GM23338 (cell line): ENCODE data around the gene GPRIN1. TPM values are rescaled to one million over a fixed set of nuclear protein-coding genes. Genes with fewer than 3 reads are reported as not detected.

Source experiments
- ATAC-seq: fragments of 200-7000 bp; cut with Tn5 transposase; 3 replicates; pipeline ENCODE4 v1.9.1; 2020
- DNase-seq: peaks from one replicate; pipeline ENCODE4 v3.0.0-alpha.2; 2015; ENCODE audit warnings: low spot score
- H2AFZ ChIP-seq: fragments of 200-600 bp; sonication (generic); 2 replicates; pipeline ENCODE4 v1.8.0; 2016; ENCODE audit warnings: antibody characterized with exemption, mild to moderate bottlenecking, moderate library complexity
- H3F3A ChIP-seq: fragments of 200-600 bp; sonication (generic); replicated peaks from 2 replicates; pipeline ENCODE4 v1.8.0; 2017; ENCODE audit warnings: antibody characterized with exemption, mixed run types, low read depth
- H3K27ac ChIP-seq: fragments of 200-600 bp; sonication (generic); 2 replicates; pipeline ENCODE4 v1.6.1; 2016; ENCODE audit warnings: low read depth
- H3K27me3 ChIP-seq: fragments of 200-600 bp; sonication (generic); 2 replicates; pipeline ENCODE4 v1.8.0; 2016; ENCODE audit warnings: mild to moderate bottlenecking, mixed run types, moderate library complexity; ENCODE audit not compliant: insufficient read depth
- H3K36me3 ChIP-seq: fragments of 200-600 bp; sonication (generic); 2 replicates; pipeline ENCODE4 v1.8.0; 2016; ENCODE audit warnings: mild to moderate bottlenecking; ENCODE audit not compliant: insufficient read depth
- H3K4me1 ChIP-seq: fragments of 200-600 bp; sonication (generic); 2 replicates; pipeline ENCODE4 v1.8.0; 2016; ENCODE audit warnings: mild to moderate bottlenecking, moderate library complexity; ENCODE audit not compliant: insufficient read depth
- H3K4me2 ChIP-seq: fragments of 200-600 bp; sonication (generic); 2 replicates; pipeline ENCODE4 v1.7.1; 2017; ENCODE audit warnings: mixed run types
- H3K4me3 ChIP-seq: fragments of 200-600 bp; sonication (generic); 2 replicates; pipeline ENCODE4 v1.6.1; 2016; ENCODE audit warnings: mixed run types
- H3K79me2 ChIP-seq: fragments of 200-600 bp; sonication (generic); replicated peaks from 2 replicates; pipeline ENCODE4 v1.8.0; 2017; ENCODE audit warnings: mild to moderate bottlenecking; ENCODE audit not compliant: insufficient read depth
- H3K9me2 ChIP-seq: fragments of 200-600 bp; sonication (generic); 2 replicates; pipeline ENCODE4 v1.8.0; 2017; ENCODE audit not compliant: insufficient read depth
- H4K20me1 ChIP-seq: fragments of 200-600 bp; sonication (generic); replicated peaks from 2 replicates; pipeline ENCODE4 v1.8.0; 2017; ENCODE audit warnings: mild to moderate bottlenecking; ENCODE audit not compliant: insufficient read depth
- H3K27ac Mint-ChIP-seq: 2 replicates; pipeline ENCODE4 v1.8.0; 2020; ENCODE audit warnings: inconsistent platforms, mild to moderate bottlenecking, moderate library complexity, mixed read lengths
- H3K27me3 Mint-ChIP-seq: 3 replicates; pipeline ENCODE4 v1.8.0; 2022; ENCODE audit warnings: low read depth, mild to moderate bottlenecking, moderate library complexity, mixed read lengths, inconsistent platforms; ENCODE audit not compliant: insufficient read depth, poor library complexity
- H3K36me3 Mint-ChIP-seq: 3 replicates; pipeline ENCODE4 v1.8.0; 2021; ENCODE audit warnings: low read depth, mild to moderate bottlenecking, inconsistent platforms, moderate library complexity, mixed read lengths
- H3K4me1 Mint-ChIP-seq: 3 replicates; pipeline ENCODE4 v1.8.0; 2020; ENCODE audit warnings: mild to moderate bottlenecking, inconsistent platforms, mixed read lengths
- H3K4me3 Mint-ChIP-seq: 3 replicates; pipeline ENCODE4 v1.8.0; 2021; ENCODE audit warnings: moderate library complexity, mild to moderate bottlenecking, inconsistent platforms, mixed read lengths
- H3K9me3 Mint-ChIP-seq: 3 replicates; pipeline ENCODE4 v1.8.0; 2020; ENCODE audit warnings: moderate library complexity, mild to moderate bottlenecking, inconsistent platforms, mixed read lengths
- CREB1 ChIP-seq: fragments of 250-450 bp; sonication (Bioruptor Pico); IDR thresholded peaks from 2 replicates; pipeline ENCODE4 v1.5.0; 2020; ENCODE audit warnings: low read depth, mild to moderate bottlenecking, moderate library complexity
- CTCF ChIP-seq, 2 experiments: fragments of 200-600 bp in 1 of 2; sonication (generic) in 1 of 2; conservative IDR thresholded peaks; 2 replicates each; pipeline versions ENCODE4 v1.5.1 to v1.6.1; 2016 to 2017; ENCODE audit warnings: antibody characterized with exemption in 2 of 2, low read depth in 2 of 2, mild to moderate bottlenecking in 2 of 2, moderate library complexity in 1 of 2
- ETS1 ChIP-seq: IDR thresholded peaks from 2 replicates; pipeline ENCODE4 v1.6.1; 2016; ENCODE audit warnings: antibody characterized with exemption
- EZH2 ChIP-seq: fragments of 200-600 bp; sonication (generic); IDR thresholded peaks from one replicate; pipeline ENCODE4 v1.8.0; 2017; ENCODE audit warnings: antibody characterized with exemption, mild to moderate bottlenecking, low read depth; ENCODE audit not compliant: unreplicated experiment
- EZH2phosphoT487 ChIP-seq: fragments of 200-600 bp; sonication (generic); IDR thresholded peaks from one replicate; pipeline ENCODE4 v1.8.1; 2018; ENCODE audit warnings: antibody characterized with exemption; ENCODE audit not compliant: unreplicated experiment
- JUNB ChIP-seq: IDR thresholded peaks from one replicate; pipeline ENCODE4 v1.6.1; 2016; ENCODE audit warnings: antibody characterized with exemption; ENCODE audit not compliant: unreplicated experiment
- NANOG ChIP-seq: IDR thresholded peaks from 2 replicates; pipeline ENCODE4 v1.6.1; 2016; ENCODE audit warnings: antibody characterized with exemption, borderline replicate concordance
- POLR2AphosphoS5 ChIP-seq: IDR thresholded peaks from 2 replicates; pipeline ENCODE4 v1.6.1; 2016; ENCODE audit warnings: antibody characterized with exemption, low read depth
- REST ChIP-seq: IDR thresholded peaks from one replicate; pipeline ENCODE4 v1.6.1; 2018; ENCODE audit warnings: antibody characterized with exemption; ENCODE audit not compliant: unreplicated experiment
- STAT1 ChIP-seq: IDR thresholded peaks from one replicate; pipeline ENCODE4 v1.6.1; 2016; ENCODE audit warnings: antibody characterized with exemption; ENCODE audit not compliant: unreplicated experiment
- ZNF114 ChIP-seq: fragments of 250-450 bp; sonication (Bioruptor Pico); IDR thresholded peaks from 2 replicates; pipeline ENCODE4 v1.5.0; 2020; ENCODE audit warnings: mild to moderate bottlenecking, moderate library complexity
- ZNF331 ChIP-seq: fragments of 250-450 bp; sonication (Bioruptor Pico); IDR thresholded peaks from 2 replicates; pipeline ENCODE4 v1.5.0; 2020; ENCODE audit warnings: low read depth, mild to moderate bottlenecking, moderate library complexity
- ZNF462 ChIP-seq: fragments of 250-450 bp; sonication (Bioruptor Pico); IDR thresholded peaks from 2 replicates; pipeline ENCODE4 v1.5.0; 2020; ENCODE audit warnings: mild to moderate bottlenecking, moderate library complexity
- polyA plus RNA-seq: library from polyadenylated mRNA; unstranded; fragments of >200 nt; fragmentation: Nextera tagmentation; extraction: Ambion mirVana; gene quantifications from 2 replicates; pipeline ENCODE4 v1.2.1, GENCODE V29; 2016
- total RNA-seq: library from RNA; depleted of rRNA; stranded (reverse); fragments of >200 nt; shearing (Covaris generic); gene quantifications from 2 replicates; pipeline ENCODE4 v1.2.3, GENCODE V29; 2014

The GPRIN1 gene
- total and polyA plus RNA-seq, 2 experiments from 2014 or later: 3.8 to 14.6 TPM

GRCh38 chr5:176646049-176646706, 36.2 kb upstream of the GPRIN1 start:
- Mint-ChIP-seq H3K4me1 (peaks cover 48% of the 10 kb centered on the region), H3K36me3 (no peaks in the 10 kb centered on the region), H3K9me3 (no peaks in the 10 kb centered on the region; the same call in 2 of the 3 replicates), H3K27ac (no peak overlapping the region), H3K27me3 (peaks cover 11% of the 10 kb centered on the region), H3K4me3 (no peak overlapping the region; the same call in 1 of the 3 replicates)
- no peak for TF ChIP-seq REST
- no peak for TF ChIP-seq CREB1 (CRISPR knock-in tag)
- no peak for TF ChIP-seq ZNF331 (CRISPR knock-in tag)
- TF ChIP-seq STAT1: no peak
- no peak for TF ChIP-seq JUNB
- TF ChIP-seq ETS1: no peak
- TF ChIP-seq ZNF114 (CRISPR knock-in tag): no peak
- TF ChIP-seq ZNF462: no peak
- no peak for TF ChIP-seq NANOG
- no peak for TF ChIP-seq EZH2
- TF ChIP-seq EZH2phosphoT487: no peak
- no peak for TF ChIP-seq POLR2AphosphoS5
- no peak for TF ChIP-seq CTCF (conservative IDR thresholded peaks at IDR 0.05; ENCODE audit: low read depth in 2 of 2)
- peak overlapping the region; percentile 89; the same call in 1 of the 2 replicates for H3K4me3 ChIP-seq
- 0 out of 2 replicates have a peak, but pooled peaks cover 5% of the 10 kb centered on the region for H3F3A ChIP-seq
- H3K4me1 ChIP-seq: peaks cover 11% of the 10 kb centered on the region
- H3K27me3 ChIP-seq: no peaks in the 10 kb centered on the region
- ATAC-seq (no peak), DNase-seq (no peak)
- H3K79me2 ChIP-seq: peaks cover 27% of the 10 kb centered on the region
- no peaks in the 10 kb centered on the region for H3K9me2 ChIP-seq
- peak overlapping the region; percentile 93 for H2AFZ ChIP-seq
- no peak overlapping the region for H3K27ac ChIP-seq
- no peaks in the 10 kb centered on the region for H4K20me1 ChIP-seq
- peak overlapping the region; percentile 72; the same call in 1 of the 2 replicates for H3K4me2 ChIP-seq
- H3K36me3 ChIP-seq: no peaks in the 10 kb centered on the region
